ENCODE measurements around the gene MAN2A1. TPM values are rescaled to one million over a fixed set of nuclear protein-coding genes. Genes with fewer than 3 reads are reported as not detected.

MAN2A1 gene
- polyA plus RNA-seq, 3 donors, result 8.3 to 15.9 (median 10.0) TPM

- no peak overlapping the region for H3K27ac ChIP-seq (ENCODE audit: low read depth, low read length)
- 78 to 94% (median 91%) methylated on average over 3 of the region's 3 CpGs for whole genome bisulfite sequencing, 3 donors
Measured at GRCh38 chr5:109700516-109701153, 10.9 kb downstream of the MAN2A1 start.

- H3K27ac ChIP-seq (ENCODE audit: low read depth, low read length), result no peak overlapping the region
- 91 to 98% (median 96%) methylated on average over 2 of the region's 2 CpGs for WGBS, 3 donors
Measured at GRCh38 chr5:109701252-109701651, 11.5 kb downstream of the MAN2A1 start.

- no peak overlapping the region for H3K27ac ChIP-seq (ENCODE audit: low read depth, low read length)
- WGBS, 3 donors, result 65 to 75% (median 67%) methylated on average over 2 of the region's 2 CpGs
Measured at GRCh38 chr5:109701792-109702191, 12.1 kb downstream of the MAN2A1 start.

- H3K27ac ChIP-seq (ENCODE audit: low read depth, low read length), result no peak overlapping the region
Measured at GRCh38 chr5:109703166-109703565, 13.4 kb downstream of the MAN2A1 start.

GRCh38 chr5:109703829-109704228 lies 14.1 kb downstream of the MAN2A1 start:
- 28 to 48% (median 45%) methylated on average over 1 of the region's 1 CpG for WGBS, 3 donors
- no peak overlapping the region for H3K27ac ChIP-seq (ENCODE audit: low read depth, low read length)

GRCh38 chr5:109704282-109704952 lies 14.7 kb downstream of the MAN2A1 start:
- H3K27ac ChIP-seq (ENCODE audit: low read depth, low read length), result no peak overlapping the region
- 80 to 83% (median 83%) methylated on average over 10 of the region's 10 CpGs for WGBS, 3 donors

GRCh38 chr5:109705596-109705995 lies 15.9 kb downstream of the MAN2A1 start:
- H3K27ac ChIP-seq (ENCODE audit: low read depth, low read length), result no peak overlapping the region

GRCh38 chr5:109706095-109706494 lies 16.4 kb downstream of the MAN2A1 start:
- 99 to 100% (median 100%) methylated on average over 1 of the region's 1 CpG for WGBS, 3 donors
- no peak overlapping the region for H3K27ac ChIP-seq (ENCODE audit: low read depth, low read length)

More at GRCh38 chr5:109705596-109705995, 15.9 kb downstream of the MAN2A1 start:
- 92 to 100% (median 95%) methylated on average over 1 of the region's 1 CpG for WGBS, 3 donors

GRCh38 chr5:109707531-109707930 lies 17.8 kb downstream of the MAN2A1 start:
- no peak overlapping the region for H3K27ac ChIP-seq (ENCODE audit: low read depth, low read length)
- 47 to 96% (median 83%) methylated on average over 2 of the region's 2 CpGs for WGBS, 3 donors

GRCh38 chr5:109708813-109709212 lies 19.1 kb downstream of the MAN2A1 start:
- WGBS, 3 donors, result 71 to 98% (median 96%) methylated on average over 2 of the region's 2 CpGs
- no peak overlapping the region for H3K27ac ChIP-seq (ENCODE audit: low read depth, low read length)

GRCh38 chr5:109709225-109709624 lies 19.5 kb downstream of the MAN2A1 start:
- WGBS, 3 donors, result 50 to 94% (median 93%) methylated on average over 5 of the region's 5 CpGs
- H3K27ac ChIP-seq (ENCODE audit: low read depth, low read length), result no peak overlapping the region

- H3K27ac ChIP-seq (ENCODE audit: low read depth, low read length), result no peak overlapping the region
Measured at GRCh38 chr5:109711673-109712072, 21.9 kb downstream of the MAN2A1 start.

GRCh38 chr5:109713453-109713852 lies 23.7 kb downstream of the MAN2A1 start:
- no peak overlapping the region for H3K27ac ChIP-seq (ENCODE audit: low read depth, low read length)
- 65 to 83% (median 68%) methylated on average over 3 of the region's 3 CpGs for WGBS, 3 donors

- H3K27ac ChIP-seq (ENCODE audit: low read depth, low read length), result no peak overlapping the region
- WGBS, 3 donors, result 25 to 55% (median 47%) methylated on average over 3 of the region's 3 CpGs
Measured at GRCh38 chr5:109714592-109714991, 24.9 kb downstream of the MAN2A1 start.

GRCh38 chr5:109718216-109718615 lies 28.5 kb downstream of the MAN2A1 start:
- WGBS, 3 donors, result 68 to 85% (median 85%) methylated on average over 3 of the region's 3 CpGs
- no peak overlapping the region for H3K27ac ChIP-seq (ENCODE audit: low read depth, low read length)

- 89 to 96% (median 92%) methylated on average over 4 of the region's 4 CpGs for WGBS, 3 donors
Measured at GRCh38 chr5:109718632-109719031, 28.9 kb downstream of the MAN2A1 start.

GRCh38 chr5:109719978-109720377 lies 30.3 kb downstream of the MAN2A1 start:
- H3K27ac ChIP-seq (ENCODE audit: low read depth, low read length), result no peak overlapping the region

More at GRCh38 chr5:109718632-109719031, 28.9 kb downstream of the MAN2A1 start:
- H3K27ac ChIP-seq (ENCODE audit: low read depth, low read length), result no peak overlapping the region

- WGBS, 3 donors, result 96 to 97% (median 97%) methylated on average over 1 of the region's 1 CpG
- H3K27ac ChIP-seq (ENCODE audit: low read depth, low read length), result no peak overlapping the region
Measured at GRCh38 chr5:109721741-109722140, 32.0 kb downstream of the MAN2A1 start.

GRCh38 chr5:109723606-109724005 lies 33.9 kb downstream of the MAN2A1 start:
- H3K27ac ChIP-seq (ENCODE audit: low read depth, low read length), result no peak overlapping the region

- 85 to 95% (median 87%) methylated on average over 2 of the region's 2 CpGs for whole genome bisulfite sequencing, 3 donors
- no peak overlapping the region for H3K27ac ChIP-seq (ENCODE audit: low read depth, low read length)
Measured at GRCh38 chr5:109725135-109725534, 35.4 kb downstream of the MAN2A1 start.

Data from adipose tissue (tissue), 3 donors.